ENCODE results near the gene LIX1.

Gene LIX1

GRCh38 chr5:97135868-97136267 is 6.5 kb downstream of the LIX1 start:
- TF ChIP-seq CTCF (IDR thresholded peaks at IDR 0.05; ENCODE audit: extremely low read depth, insufficient read depth, missing control alignments) = no peak
- in situ Hi-C loops (cut with MboI; ENCODE audit: low pct_unique_long_range_greater_than_20kb, low sequenced_read_pairs, unreplicated experiment) = no loop called here
- no peak for DNase-seq (ENCODE audit: low spot score)

- no peak for DNase-seq (ENCODE audit: low spot score)
- in situ Hi-C loops (cut with MboI; ENCODE audit: low pct_unique_long_range_greater_than_20kb, low sequenced_read_pairs, unreplicated experiment) = no loop called here
- no peak for TF ChIP-seq CTCF (IDR thresholded peaks at IDR 0.05; ENCODE audit: extremely low read depth, insufficient read depth, missing control alignments)
These were observed 7.8 kb downstream of the LIX1 start for GRCh38 chr5:97134634-97135033.

- in situ Hi-C loops (cut with MboI; ENCODE audit: low pct_unique_long_range_greater_than_20kb, low sequenced_read_pairs, unreplicated experiment) = no loop called here
- no peak for DNase-seq (ENCODE audit: low spot score)
- TF ChIP-seq CTCF (IDR thresholded peaks at IDR 0.05; ENCODE audit: extremely low read depth, insufficient read depth, missing control alignments) = no peak
These were observed 9.3 kb downstream of the LIX1 start for GRCh38 chr5:97133101-97133500.

DNA sequence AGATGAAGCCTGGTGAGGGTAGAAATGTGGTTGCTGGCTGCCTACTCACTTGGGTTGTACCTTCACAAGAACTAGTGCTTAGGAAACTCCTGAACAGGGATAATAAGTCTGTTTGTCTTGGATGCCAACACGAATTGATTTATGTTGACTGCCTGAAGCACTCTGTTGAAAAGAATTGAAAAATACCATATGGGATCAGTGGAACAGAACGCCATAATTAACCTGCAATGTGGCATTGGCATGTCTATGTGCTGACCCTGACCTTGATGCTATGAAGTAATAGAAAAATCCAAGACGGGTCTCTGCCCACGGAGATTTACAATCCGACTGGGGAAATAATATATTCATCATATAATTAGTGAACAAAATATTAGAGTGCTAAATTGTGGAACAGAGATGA is 10.5 kb downstream of the LIX1 start:
- in situ Hi-C loops (cut with MboI; ENCODE audit: low pct_unique_long_range_greater_than_20kb, low sequenced_read_pairs, unreplicated experiment) = no loop called here
- no peak for DNase-seq (ENCODE audit: low spot score)
- TF ChIP-seq CTCF (IDR thresholded peaks at IDR 0.05; ENCODE audit: extremely low read depth, insufficient read depth, missing control alignments) = no peak

GRCh38 chr5:97131139-97131710 is 11.2 kb downstream of the LIX1 start:
- DNase-seq (ENCODE audit: low spot score) = no peak
- in situ Hi-C loops (cut with MboI; ENCODE audit: low pct_unique_long_range_greater_than_20kb, low sequenced_read_pairs, unreplicated experiment) = no loop called here
- no peak for TF ChIP-seq CTCF (IDR thresholded peaks at IDR 0.05; ENCODE audit: extremely low read depth, insufficient read depth, missing control alignments)

DNA sequence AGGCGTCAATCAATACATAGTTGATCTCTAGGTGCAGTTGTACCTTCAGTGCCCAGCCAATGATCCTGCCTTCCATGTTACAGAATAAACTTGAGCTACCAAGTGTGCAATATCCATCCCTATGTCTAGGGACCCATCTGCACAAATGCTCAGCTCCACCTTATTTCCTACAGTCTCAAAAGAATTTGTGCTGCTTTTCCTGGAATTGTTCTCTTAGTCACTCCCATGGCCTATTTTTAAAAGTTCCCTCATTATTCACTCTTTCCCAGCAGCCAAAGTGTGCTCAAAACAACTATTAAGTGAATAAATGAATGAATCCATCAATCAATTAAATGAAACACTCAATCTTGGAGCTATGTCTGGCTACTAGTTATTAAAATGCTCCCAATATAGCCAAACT is 14.7 kb downstream of the LIX1 start:
- in situ Hi-C loops (cut with MboI; ENCODE audit: low pct_unique_long_range_greater_than_20kb, low sequenced_read_pairs, unreplicated experiment) = no loop called here
- no peak for TF ChIP-seq CTCF (IDR thresholded peaks at IDR 0.05; ENCODE audit: extremely low read depth, insufficient read depth, missing control alignments)
- no peak for DNase-seq (ENCODE audit: low spot score)
